Activated CD4-positive, alpha-beta T cell treated with anti-CD3 and anti-CD28 coated beads, Interleukin-2, amount 50 U/mL, for 4 hours (primary cell): ENCODE measurements around the gene TP53I13.

Experiments used
- DNase-seq, 2 experiments: peaks; one replicate each; pipeline ENCODE4 v3.0.0-alpha.2; 2020

TP53I13 gene

GRCh38 chr17:29617125-29617480, 48.6 kb downstream of the TP53I13 start:
- DNase-seq = peak; percentile 90

GRCh38 chr17:29617481-29618271, 49.2 kb downstream of the TP53I13 start:
- DNase-seq = peak; percentile 87 to 89

GRCh38 chr17:29618272-29619065, 50.0 kb downstream of the TP53I13 start:
- no peak for DNase-seq

GRCh38 chr17:29619251-29619650, 50.8 kb downstream of the TP53I13 start:
- no peak for DNase-seq

GRCh38 chr17:29620271-29620670, 51.8 kb downstream of the TP53I13 start:
- no peak for DNase-seq

GRCh38 chr17:29620779-29621500, 52.4 kb downstream of the TP53I13 start:
- DNase-seq = no peak

GRCh38 chr17:29621751-29622194, 53.3 kb downstream of the TP53I13 start:
- DNase-seq = no peak
